HepG2 (cell line): ENCODE measurements around the gene SMIM12. TPM values are rescaled to one million over a fixed set of nuclear protein-coding genes. Genes with fewer than 3 reads are reported as not detected.

ENCODE experiments used
- ATAC-seq: fragments of 200-7000 bp; cut with Tn5 transposase; 3 replicates; pipeline ENCODE4 v1.9.1; 2020; ENCODE audit warnings: mild to moderate bottlenecking, moderate library complexity
- BruUV-seq: library from RNA; stranded (reverse); fragments of 400-500 nt; replicated peaks from 2 replicates; lab custom pipeline; 2021; lab: Mats Ljungman, UMichigan
- CTCF ChIA-PET: fragments of 300-600 bp; formaldehyde crosslinking; extraction: SDS; loops from one replicate; lab custom pipeline; 2021; ENCODE audit warnings: low total read pairs, inconsistent platforms, low intra/inter-chr PET ratio; lab: Yijun Ruan, JAX
- POLR2A ChIA-PET: fragments of 350-600 bp; sonication (Branson Sonifier 250); formaldehyde crosslinking; loops from one replicate; lab custom pipeline; 2020; ENCODE audit warnings: antibody characterized with exemption, inconsistent platforms; lab: Yijun Ruan, JAX
- DNase-seq: peaks from one replicate; pipeline ENCODE4 v3.0.0-alpha.2; 2015; ENCODE audit warnings: low spot score
- FAIRE-seq: peaks from 3 replicates; lab custom pipeline; 2011; peaks lifted over from hg19 to GRCh38; lab: Jason Lieb, UNC
- H2AFZ ChIP-seq: one replicate; pipeline ENCODE4 v1.6.1; 2011; ENCODE audit warnings: low read length, inconsistent platforms
- H3K27ac ChIP-seq: fragments of 300-600 bp; 3 replicates; pipeline ENCODE4 v1.8.0; 2011; ENCODE audit warnings: mixed run types, mild to moderate bottlenecking, mixed read lengths, low read length, inconsistent platforms; ENCODE audit not compliant: insufficient read depth; ENCODE audit errors: extremely low read length
- H3K27me3 ChIP-seq, 2 experiments: fragments of 200-600 bp in 1 of 2; 2 replicates in 1 of 2; 3 replicates in 1 of 2; pipeline versions ENCODE4 v1.6.0 to v1.8.0; 2011; ENCODE audit warnings: low read length in 2 of 2, mild to moderate bottlenecking in 2 of 2, moderate library complexity in 2 of 2, inconsistent platforms in 1 of 2; ENCODE audit not compliant: insufficient read depth in 2 of 2, control insufficient read depth in 1 of 2
- H3K36me3 ChIP-seq, 2 experiments: fragments of 200-600 bp in 1 of 2; replicated peaks in 1 of 2; 2 replicates in 1 of 2; 3 replicates in 1 of 2; pipeline versions ENCODE4 v1.5.1 to v1.8.0; 2011; ENCODE audit warnings: low read length in 2 of 2, inconsistent platforms in 1 of 2; ENCODE audit not compliant: insufficient read depth in 2 of 2, control insufficient read depth in 1 of 2
- H3K4me1 ChIP-seq: 2 replicates; pipeline ENCODE4 v1.5.1; 2012; ENCODE audit warnings: low read length, inconsistent platforms; ENCODE audit not compliant: insufficient read depth
- H3K4me2 ChIP-seq: 2 replicates; pipeline ENCODE4 v1.6.0; 2011; ENCODE audit warnings: low read depth, low read length, inconsistent platforms
- H3K4me3 ChIP-seq, 3 experiments: fragments of 200-600 bp in 1 of 3; sonication (generic), shearing (Covaris generic) in 1 of 3; replicated peaks in 1 of 3; 2 replicates each; pipeline ENCODE4 v1.5.1; 2011 to 2016; ENCODE audit warnings: low read length in 3 of 3, inconsistent platforms in 2 of 3, low read depth in 2 of 3, mild to moderate bottlenecking in 2 of 3, control low read depth in 1 of 3, mixed read lengths in 1 of 3; ENCODE audit not compliant: insufficient read depth in 1 of 3
- H3K79me2 ChIP-seq: one replicate; pipeline ENCODE4 v1.6.1; 2011; ENCODE audit warnings: low read length, inconsistent platforms; ENCODE audit not compliant: insufficient read depth
- H3K9ac ChIP-seq: 2 replicates; pipeline ENCODE4 v1.6.0; 2011; ENCODE audit warnings: mild to moderate bottlenecking, low read depth, low read length, inconsistent platforms; ENCODE audit not compliant: insufficient read depth
- H3K9me3 ChIP-seq: 2 replicates; pipeline ENCODE4 v1.5.1; 2012; ENCODE audit warnings: mild to moderate bottlenecking, low read length
- H4K20me1 ChIP-seq: 2 replicates; pipeline ENCODE4 v1.6.0; 2011; ENCODE audit warnings: inconsistent platforms, mild to moderate bottlenecking, low read length, moderate library complexity; ENCODE audit not compliant: insufficient read depth
- CEBPB ChIP-seq: IDR thresholded peaks from 2 replicates; pipeline ENCODE4 v1.6.1; 2011; ENCODE audit warnings: low read depth, low read length, improper control_type of control experiment, borderline replicate concordance
- CREM ChIP-seq, 2 experiments: sonication (generic) in 1 of 2; formaldehyde crosslinking in 1 of 2; IDR thresholded peaks; 2 replicates each; pipeline versions ENCODE4 v1.4.0 to v1.6.1; 2016 to 2020; ENCODE audit warnings: antibody characterized with exemption in 1 of 2, mild to moderate bottlenecking in 1 of 2, missing genetic modification reagents in 1 of 2
- DPF2 ChIP-seq: sonication (generic); formaldehyde crosslinking; IDR thresholded peaks from 2 replicates; pipeline ENCODE4 v1.4.0; 2020; ENCODE audit warnings: mild to moderate bottlenecking, low read depth, missing genetic modification reagents, borderline replicate concordance
- HNF4G ChIP-seq, 2 experiments: sonication (generic) in 1 of 2; formaldehyde crosslinking in 1 of 2; IDR thresholded peaks; 2 replicates each; pipeline versions ENCODE4 v1.4.0 to v1.6.1; 2011 to 2020; ENCODE audit warnings: borderline replicate concordance in 2 of 2, low read depth in 2 of 2, mild to moderate bottlenecking in 2 of 2, low read length in 1 of 2, missing genetic modification reagents in 1 of 2, moderate library complexity in 1 of 2
- ISX ChIP-seq: sonication (generic); formaldehyde crosslinking; conservative IDR thresholded peaks from 2 replicates; pipeline ENCODE4 v1.5.0; 2020; ENCODE audit warnings: missing genetic modification reagents
- MTA1 ChIP-seq: sonication (generic); formaldehyde crosslinking; IDR thresholded peaks from 2 replicates; pipeline ENCODE4 v1.4.0; 2020; ENCODE audit warnings: missing genetic modification reagents, mild to moderate bottlenecking, borderline replicate concordance
- NFATC3 ChIP-seq: sonication (generic); formaldehyde crosslinking; IDR thresholded peaks from 2 replicates; pipeline ENCODE4 v1.5.1; 2020; ENCODE audit warnings: mild to moderate bottlenecking, missing genetic modification reagents
- NFYC ChIP-seq: IDR thresholded peaks from 2 replicates; pipeline ENCODE4 v1.6.1; 2016; ENCODE audit warnings: missing genetic modification reagents, missing compliant biosample characterization
- SRF ChIP-seq: IDR thresholded peaks from 2 replicates; pipeline ENCODE4 v1.6.1; 2011; ENCODE audit warnings: mild to moderate bottlenecking, low read depth, low read length, moderate library complexity
- SYNCRIP ChIP-seq: fragments of 200-400 bp; formaldehyde crosslinking; IDR thresholded peaks from 2 replicates; pipeline ENCODE4 v1.6.1; 2018; ENCODE audit warnings: mild to moderate bottlenecking, low read depth, low read length; ENCODE audit not compliant: insufficient read depth
- ZBTB38 ChIP-seq: sonication (generic); formaldehyde crosslinking; IDR thresholded peaks from 2 replicates; pipeline ENCODE4 v1.5.1; 2020; ENCODE audit warnings: mild to moderate bottlenecking, missing genetic modification reagents
- ZNF224 ChIP-seq: sonication (generic); formaldehyde crosslinking; IDR thresholded peaks from 2 replicates; pipeline ENCODE4 v1.5.0; 2020; ENCODE audit warnings: mild to moderate bottlenecking, missing genetic modification reagents
- ZNF713 ChIP-seq: sonication (generic); formaldehyde crosslinking; IDR thresholded peaks from 2 replicates; pipeline ENCODE4 v1.4.0; 2020; ENCODE audit warnings: mild to moderate bottlenecking, missing genetic modification reagents
- WGBS: methylation state at CpG from one replicate; pipeline ENCODE4 v1.1.6; 2017; ENCODE audit warnings: low lambda C conversion rate; 5-methylcytosine and 5-hydroxymethylcytosine counted together
- in situ Hi-C: cut with HindIII; loops from 2 replicates; pipeline ENCODE4 v1.10.0; 2017; ENCODE audit warnings: low pct_unique_long_range_greater_than_20kb; ENCODE audit not compliant: extremely low pct_ligation_motif_present
- intact Hi-C: fragments of 100-400 bp; cut with micrococcal nuclease; formaldehyde crosslinking; loops from one replicate; pipeline ENCODE4 v1.10.0; 2022; ENCODE audit not compliant: unreplicated experiment
- polyA plus RNA-seq, 8 experiments: library from polyadenylated mRNA; depleted of rRNA in 3 of 8; stranded (reverse) in 7 of 8; unstranded in 1 of 8; fragments of >200 nt; fragmentation: Illumina TruSeq in 4 of 8; extraction: Trizol in 4 of 8; gene quantifications; 2 replicates each; pipeline versions ENCODE4 v1.2.1 to v1.2.3, GENCODE V29; 2011 to 2016; ENCODE audit warnings: low read depth in 4 of 8, missing spikeins in 1 of 8, mixed read lengths in 1 of 8; ENCODE audit not compliant: insufficient read depth in 1 of 8
- total RNA-seq, 5 experiments: library from RNA; depleted of rRNA; stranded (reverse); fragments of >200 nt; fragmentation: Illumina TruSeq; extraction: Trizol; gene quantifications; 2 replicates each; pipeline ENCODE4 v1.2.3, GENCODE V29; 2016; ENCODE audit warnings: low read depth in 1 of 5
- TF ChIP-seq, protein P1 (sequence below): IDR thresholded peaks from 2 replicates; pipeline ENCODE4 v1.6.1; 2016; ENCODE audit warnings: missing biosample characterization, missing genetic modification reagents, low read depth
- TF ChIP-seq, protein P2 (sequence below): sonication (generic); formaldehyde crosslinking; IDR thresholded peaks from 2 replicates; pipeline ENCODE4 v1.4.0; 2020; ENCODE audit warnings: missing genetic modification reagents, borderline replicate concordance

SMIM12 gene
- total and polyA plus RNA-seq, 2 of the 13 experiments (the other 11 are each of a cell fraction or from before 2014, with no cell fraction given): 20.1 to 41.3 TPM

DNA sequence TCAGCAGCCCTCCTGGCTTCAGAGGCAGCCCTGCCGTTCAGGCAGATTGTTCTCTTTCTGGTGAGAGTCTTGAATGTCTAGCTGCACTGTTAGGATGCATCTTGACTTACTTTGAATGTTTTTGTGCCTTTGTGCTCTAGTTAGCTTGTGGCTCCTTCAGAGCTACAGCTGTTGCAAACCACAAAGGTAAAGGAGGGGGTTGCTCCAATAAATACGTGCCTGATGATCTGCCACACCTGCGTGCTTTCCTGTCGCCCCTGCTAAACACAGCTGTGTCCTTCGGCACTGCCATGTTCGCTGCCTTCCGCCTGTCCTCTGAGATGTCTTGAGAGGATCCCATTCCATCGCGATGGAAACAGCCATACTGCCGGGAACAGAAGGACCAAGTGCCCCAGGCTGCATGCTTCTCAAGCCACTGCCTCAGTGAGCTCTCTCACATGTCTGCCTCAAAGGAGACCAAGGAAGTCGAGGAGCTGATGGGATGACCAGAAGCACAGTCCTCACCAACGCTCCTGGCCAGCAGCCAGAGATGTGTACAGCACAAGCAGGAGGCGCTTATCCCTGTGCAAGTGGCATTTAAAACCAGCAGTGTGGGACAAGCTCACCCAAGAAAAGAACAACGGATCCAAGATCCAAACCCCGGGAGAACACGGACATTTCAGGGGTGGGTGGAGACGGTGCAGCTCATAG, 12.0 kb upstream of the SMIM12 start:
- Histone ChIP-seq H3K9ac (no peak overlapping the region), H3K4me3 (no peak overlapping the region), H3K27me3 (peaks cover 4 to 44% of the 10 kb centered on the region in 2 experiments), H3K4me2 (no peak overlapping the region), H3K4me1 (peaks cover 5% of the 10 kb centered on the region; the same call in 1 of the 2 replicates), H3K27ac (no peak overlapping the region), H3K79me2 (no peaks in the 10 kb centered on the region), H4K20me1 (no peaks in the 10 kb centered on the region), H3K9me3 (no peaks in the 10 kb centered on the region), H3K36me3 (no peaks in the 10 kb centered on the region), H2AFZ (no peak overlapping the region)
- ChIA-PET CTCF (no interaction called here), POLR2A (no interaction called here)
- no peak for DNase-seq
- intact Hi-C loops (no loop called here), in situ Hi-C loops (no loop called here)
- no peak for ATAC-seq
- no peak for FAIRE-seq
- BruUV-seq: no TSS peak
- 2% methylated on average over 11 of the region's 17 CpGs for WGBS
- TF ChIP-seq MTA1 (no peak), ZNF713 (CRISPR knock-in tag) (no peak), ZBTB38 (CRISPR knock-in tag) (no peak), ZNF224 (no peak), ISX (CRISPR knock-in tag) (no peak), NFATC3 (CRISPR knock-in tag) (no peak), NFYC (no peak), SYNCRIP (no peak), DPF2 (no peak), CEBPB (no peak), SRF (no peak), HNF4G (IDR thresholded peaks at IDR 0.05; ENCODE audit: borderline replicate concordance, low read depth, low read length) (no peak), HNF4G (CRISPR knock-in tag; IDR thresholded peaks at IDR 0.05; ENCODE audit: borderline replicate concordance, low read depth) (no peak), CREM (IDR thresholded peaks at IDR 0.05) (no peak), CREM (CRISPR knock-in tag; IDR thresholded peaks at IDR 0.05) (no peak)
- TF ChIP-seq, protein P1, sequence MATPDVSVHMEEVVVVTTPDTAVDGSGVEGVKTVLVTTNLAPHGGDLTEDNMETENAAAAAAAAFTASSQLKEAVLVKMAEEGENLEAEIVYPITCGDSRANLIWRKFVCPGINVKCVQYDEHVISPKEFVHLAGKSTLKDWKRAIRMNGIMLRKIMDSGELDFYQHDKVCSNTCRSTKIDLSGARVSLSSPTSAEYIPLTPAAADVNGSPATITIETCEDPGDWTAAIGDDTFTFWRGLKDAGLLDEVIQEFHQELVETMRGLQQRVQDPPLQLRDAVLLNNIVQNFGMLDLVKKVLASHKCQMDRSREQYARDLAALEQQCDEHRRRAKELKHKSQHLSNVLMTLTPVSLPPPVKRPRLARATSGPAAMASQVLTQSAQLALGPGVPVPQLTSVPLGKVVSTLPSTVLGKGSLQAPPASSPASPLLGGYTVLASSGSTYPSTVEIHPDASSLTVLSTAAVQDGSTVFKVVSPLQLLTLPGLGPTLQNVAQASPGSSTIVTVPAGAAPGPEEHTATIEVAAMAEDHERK (CRISPR knock-in tag): no peak
- TF ChIP-seq, protein P2, sequence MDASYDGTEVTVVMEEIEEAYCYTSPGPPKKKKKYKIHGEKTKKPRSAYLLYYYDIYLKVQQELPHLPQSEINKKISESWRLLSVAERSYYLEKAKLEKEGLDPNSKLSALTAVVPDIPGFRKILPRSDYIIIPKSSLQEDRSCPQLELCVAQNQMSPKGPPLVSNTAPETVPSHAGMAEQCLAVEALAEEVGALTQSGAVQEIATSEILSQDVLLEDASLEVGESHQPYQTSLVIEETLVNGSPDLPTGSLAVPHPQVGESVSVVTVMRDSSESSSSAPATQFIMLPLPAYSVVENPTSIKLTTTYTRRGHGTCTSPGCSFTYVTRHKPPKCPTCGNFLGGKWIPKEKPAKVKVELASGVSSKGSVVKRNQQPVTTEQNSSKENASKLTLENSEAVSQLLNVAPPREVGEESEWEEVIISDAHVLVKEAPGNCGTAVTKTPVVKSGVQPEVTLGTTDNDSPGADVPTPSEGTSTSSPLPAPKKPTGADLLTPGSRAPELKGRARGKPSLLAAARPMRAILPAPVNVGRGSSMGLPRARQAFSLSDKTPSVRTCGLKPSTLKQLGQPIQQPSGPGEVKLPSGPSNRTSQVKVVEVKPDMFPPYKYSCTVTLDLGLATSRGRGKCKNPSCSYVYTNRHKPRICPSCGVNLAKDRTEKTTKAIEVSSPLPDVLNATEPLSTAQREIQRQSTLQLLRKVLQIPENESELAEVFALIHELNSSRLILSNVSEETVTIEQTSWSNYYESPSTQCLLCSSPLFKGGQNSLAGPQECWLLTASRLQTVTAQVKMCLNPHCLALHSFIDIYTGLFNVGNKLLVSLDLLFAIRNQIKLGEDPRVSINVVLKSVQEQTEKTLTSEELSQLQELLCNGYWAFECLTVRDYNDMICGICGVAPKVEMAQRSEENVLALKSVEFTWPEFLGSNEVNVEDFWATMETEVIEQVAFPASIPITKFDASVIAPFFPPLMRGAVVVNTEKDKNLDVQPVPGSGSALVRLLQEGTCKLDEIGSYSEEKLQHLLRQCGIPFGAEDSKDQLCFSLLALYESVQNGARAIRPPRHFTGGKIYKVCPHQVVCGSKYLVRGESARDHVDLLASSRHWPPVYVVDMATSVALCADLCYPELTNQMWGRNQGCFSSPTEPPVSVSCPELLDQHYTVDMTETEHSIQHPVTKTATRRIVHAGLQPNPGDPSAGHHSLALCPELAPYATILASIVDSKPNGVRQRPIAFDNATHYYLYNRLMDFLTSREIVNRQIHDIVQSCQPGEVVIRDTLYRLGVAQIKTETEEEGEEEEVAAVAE (CRISPR knock-in tag): no peak
